GM12891 (cell line): ENCODE results near the gene IL18R1. TPM values are rescaled to one million over a fixed set of nuclear protein-coding genes. Genes with fewer than 3 reads are reported as not detected.

Experiments used
- DNase-seq: peaks from one replicate; pipeline ENCODE4 v3.0.0; 2011; ENCODE audit warnings: low spot score; ENCODE audit not compliant: insufficient read length
- FAIRE-seq: peaks from 2 replicates; lab custom pipeline; 2011; peaks lifted over from hg19 to GRCh38; lab: Jason Lieb, UNC
- PAX5 ChIP-seq: IDR thresholded peaks from 2 replicates; pipeline ENCODE4 v1.6.1; 2011; ENCODE audit warnings: low read length, moderate library complexity, mild to moderate bottlenecking; ENCODE audit not compliant: insufficient read depth, severe bottlenecking
- POLR2A ChIP-seq: IDR thresholded peaks from 2 replicates; pipeline ENCODE4 v1.6.1; 2011; ENCODE audit warnings: low read depth, low read length, control low read depth
- POLR2AphosphoS5 ChIP-seq: IDR thresholded peaks from 2 replicates; pipeline ENCODE4 v1.6.1; 2011; ENCODE audit warnings: low read depth, low read length, control low read depth
- POU2F2 ChIP-seq: IDR thresholded peaks from 2 replicates; pipeline ENCODE4 v1.6.1; 2011; ENCODE audit warnings: low read depth, mild to moderate bottlenecking, control low read depth, low read length, moderate library complexity
- SPI1 ChIP-seq: IDR thresholded peaks from 2 replicates; pipeline ENCODE4 v1.6.1; 2011; ENCODE audit warnings: low read depth, low read length, control low read depth
- TAF1 ChIP-seq: IDR thresholded peaks from 2 replicates; pipeline ENCODE4 v1.6.1; 2011; ENCODE audit warnings: low read depth, low read length, control low read depth
- polyA plus RNA-seq: library from polyadenylated mRNA; unstranded; fragments of >200 nt; gene quantifications from one replicate; pipeline ENCODE4 v1.2.1, GENCODE V29; 2012; ENCODE audit warnings: low read depth, missing spikeins, inconsistent platforms; ENCODE audit not compliant: missing spikeins

IL18R1 gene
- 6.7 TPM for polyA plus RNA-seq

DNA sequence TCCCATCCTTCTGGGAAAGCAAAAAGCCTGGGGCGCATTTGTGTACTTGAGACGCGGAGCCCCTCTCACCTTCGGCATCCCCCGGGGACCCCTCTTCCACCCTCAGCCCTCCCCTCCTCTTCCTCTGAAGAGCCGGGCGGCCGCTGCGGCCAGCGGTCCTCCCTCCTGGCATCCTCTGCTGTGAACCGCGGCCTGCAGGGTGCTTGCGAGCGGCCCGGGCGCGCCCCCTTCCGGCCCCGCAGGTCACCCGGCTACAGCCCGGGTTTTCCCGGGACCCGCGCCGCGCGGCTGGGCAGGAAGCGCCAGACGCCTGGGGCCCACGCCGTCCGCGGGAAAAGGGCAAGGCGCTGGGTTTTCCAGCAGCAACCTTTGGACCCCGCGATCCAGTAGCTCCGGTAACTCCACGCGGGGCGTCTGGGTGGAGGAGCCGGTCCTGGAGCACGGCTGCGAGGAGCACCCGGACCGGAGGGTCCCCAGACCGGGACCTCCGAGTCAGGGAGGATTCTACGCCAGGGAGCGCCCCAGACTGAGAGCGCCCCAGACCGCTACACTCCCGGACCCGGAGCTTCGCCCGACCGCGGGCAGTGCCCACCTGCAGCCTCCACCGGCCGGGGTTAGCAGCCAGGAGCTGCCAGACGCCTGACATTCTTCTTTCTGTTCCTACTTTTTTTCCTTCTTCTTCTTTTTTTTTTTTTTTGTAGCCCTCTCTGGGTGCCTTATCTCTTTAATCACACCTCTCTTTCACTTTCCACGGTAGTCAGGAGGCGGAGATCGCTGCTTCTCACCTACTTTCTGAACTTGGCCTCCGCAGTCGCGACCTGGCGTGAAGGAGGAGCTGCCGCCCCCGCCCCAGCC lies at the start of gene IL18R1:
TSS of gene IL18R1 (plus strand) at position 271 of the 855 bp plus-strand sequence. CDS start 6,865 bp downstream, outside the sequence.
- DNase-seq (peak; percentile 42), FAIRE-seq (peak; percentile 20)
- TF ChIP-seq POLR2A, result no peak

- DNase-seq (no peak), FAIRE-seq (no peak)
- TF ChIP-seq TAF1 (no peak), POU2F2 (no peak), SPI1 (no peak), POLR2AphosphoS5 (no peak), POLR2A (no peak), PAX5 (no peak)
These were observed 49.5 kb upstream of the IL18R1 start for GRCh38 chr2:102306125-102306524.

DNA sequence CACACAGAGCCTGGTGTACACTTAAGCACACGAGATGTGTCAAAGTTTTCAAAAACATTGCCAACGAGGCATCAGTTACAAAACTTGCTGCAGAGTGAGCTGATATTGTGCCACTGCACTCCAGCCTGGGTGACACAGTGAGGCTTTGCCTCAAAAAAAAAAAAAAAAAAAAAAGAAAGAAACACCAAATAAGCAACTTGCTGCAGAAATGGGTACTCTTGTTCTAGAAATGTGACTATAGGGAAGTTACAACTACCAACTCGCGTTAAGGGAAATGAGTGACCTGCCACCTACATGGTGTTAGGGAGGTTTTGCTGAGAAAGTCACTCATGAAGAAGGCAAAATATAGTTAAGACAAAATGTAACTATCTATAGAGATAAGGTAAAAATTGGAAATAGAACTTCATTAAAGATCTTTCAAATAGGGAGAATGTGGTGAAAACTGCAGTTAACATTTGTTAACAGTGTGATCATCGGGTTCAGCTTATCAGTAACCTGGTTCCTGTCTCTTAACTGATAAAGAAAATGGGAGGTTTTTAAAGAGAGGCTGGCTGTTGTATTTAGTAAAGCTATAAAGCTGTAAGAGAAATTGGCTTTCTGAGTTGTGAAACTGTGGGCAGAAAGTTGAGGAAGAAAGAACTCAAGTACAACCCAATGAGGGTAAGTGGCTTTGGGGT lies 44.5 kb upstream of the IL18R1 start, which contains the start of gene IL1RL1:
TSS of gene IL1RL1 (plus strand) at position 600 of the 677 bp plus-strand sequence. CDS start 26,702 bp downstream, outside the sequence.
- no peak for DNase-seq
- no peak for TF ChIP-seq POLR2AphosphoS5
- no peak for TF ChIP-seq PAX5
- no peak for TF ChIP-seq TAF1
- no peak for TF ChIP-seq POU2F2
- no peak for FAIRE-seq

- no peak for FAIRE-seq
- DNase-seq, result no peak
- TF ChIP-seq PAX5 (no peak), POLR2A (no peak), POLR2AphosphoS5 (no peak), TAF1 (no peak), SPI1 (no peak), POU2F2 (no peak)
These were observed 42.6 kb upstream of the IL18R1 start for GRCh38 chr2:102313025-102313424.

DNA sequence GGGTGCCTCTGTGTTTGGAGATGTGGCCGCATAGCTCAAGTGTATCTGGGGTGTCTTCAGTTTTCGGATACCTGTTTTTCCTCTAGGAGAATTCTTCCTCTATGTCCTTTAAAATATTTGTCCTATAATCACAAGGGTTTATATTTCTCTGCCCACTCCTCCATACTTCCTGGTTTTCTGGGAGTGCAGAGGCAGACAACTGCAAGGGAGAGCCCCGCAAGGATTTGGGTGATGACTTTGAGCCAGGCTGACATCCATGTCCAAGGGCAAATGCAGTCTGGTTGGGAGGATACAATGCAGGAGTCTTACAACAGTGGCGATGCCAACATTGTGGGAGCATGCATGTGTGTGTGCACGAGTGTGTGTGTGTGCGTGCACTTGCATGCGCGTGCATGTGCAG lies 42.1 kb upstream of the IL18R1 start:
- TF ChIP-seq PAX5 (no peak), TAF1 (no peak), POU2F2 (no peak), SPI1 (no peak), POLR2AphosphoS5 (no peak), POLR2A (no peak)
- DNase-seq (no peak), FAIRE-seq (no peak)

GRCh38 chr2:102313950-102314349 lies 41.6 kb upstream of the IL18R1 start:
- no peak for DNase-seq
- TF ChIP-seq POU2F2 (no peak), POLR2AphosphoS5 (no peak), SPI1 (no peak), TAF1 (no peak), POLR2A (no peak), PAX5 (no peak)

GRCh38 chr2:102315921-102316320 lies 39.7 kb upstream of the IL18R1 start:
- TF ChIP-seq TAF1, result no peak
- TF ChIP-seq PAX5, result no peak
- no peak for TF ChIP-seq SPI1
- TF ChIP-seq POU2F2, result no peak
- TF ChIP-seq POLR2A, result no peak
- TF ChIP-seq POLR2AphosphoS5, result no peak
- no peak for FAIRE-seq
- no peak for DNase-seq

More at GRCh38 chr2:102313950-102314349, 41.6 kb upstream of the IL18R1 start:
- no peak for FAIRE-seq

GRCh38 chr2:102317715-102318114 lies 37.9 kb upstream of the IL18R1 start:
- DNase-seq (no peak), FAIRE-seq (no peak)
- TF ChIP-seq POU2F2 (no peak), SPI1 (no peak), POLR2A (no peak), PAX5 (no peak), TAF1 (no peak), POLR2AphosphoS5 (no peak)

DNA sequence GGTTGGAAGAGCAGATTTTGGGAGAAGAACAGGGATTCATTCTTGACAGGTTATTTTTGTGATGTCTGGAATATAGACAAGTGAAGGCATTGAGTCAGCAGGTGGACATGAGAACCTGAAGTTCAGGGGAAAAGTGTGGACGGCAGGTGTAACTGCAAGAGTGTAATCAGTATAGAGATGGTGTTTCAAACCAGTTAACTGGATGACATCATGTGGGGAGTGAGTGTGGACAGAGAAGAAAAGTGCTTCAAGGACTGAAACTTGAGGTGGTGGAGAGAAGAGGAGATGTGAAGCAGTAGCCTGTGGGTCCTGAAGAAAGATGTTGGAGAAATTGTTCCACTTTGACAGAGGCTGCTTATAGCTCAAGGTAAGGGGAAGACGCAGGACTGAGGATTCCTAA lies 37.2 kb upstream of the IL18R1 start:
- no peak for TF ChIP-seq PAX5
- TF ChIP-seq SPI1, result no peak
- no peak for TF ChIP-seq TAF1
- TF ChIP-seq POLR2AphosphoS5, result no peak
- no peak for DNase-seq
- FAIRE-seq, result no peak
